Liver (tissue), 9 donors: ENCODE results near the gene CASZ1. TPM values are rescaled to one million over a fixed set of nuclear protein-coding genes. Genes with fewer than 3 reads are reported as not detected.

Source experiments
- DNase-seq: peaks from one replicate; pipeline ENCODE4 v3.0.0-alpha.2; 2017; ENCODE audit warnings: low spot score
- H3K27ac ChIP-seq, 2 donors: one replicate each; pipeline ENCODE4 v1.7.0; 2013; ENCODE audit warnings: inconsistent platforms in 2 of 2, low read length in 2 of 2, control low read depth in 1 of 2, low read depth in 1 of 2, mild to moderate bottlenecking in 1 of 2
- H3K27me3 ChIP-seq, 4 donors: one replicate each; pipeline versions ENCODE4 v1.6.1 to v1.7.0; 2013; ENCODE audit warnings: low read length in 3 of 4, inconsistent platforms in 1 of 4, mild to moderate bottlenecking in 1 of 4, moderate library complexity in 1 of 4; ENCODE audit not compliant: control insufficient read depth in 4 of 4, insufficient read depth in 4 of 4
- H3K36me3 ChIP-seq, 4 donors: one replicate each; pipeline versions ENCODE4 v1.6.1 to v1.7.0; 2013; ENCODE audit warnings: low read length in 3 of 4, mild to moderate bottlenecking in 3 of 4, low read depth in 1 of 4, moderate library complexity in 1 of 4; ENCODE audit not compliant: control insufficient read depth in 4 of 4, insufficient read depth in 3 of 4
- H3K4me1 ChIP-seq, 4 donors: one replicate each; pipeline versions ENCODE4 v1.6.1 to v1.7.0; 2013; ENCODE audit warnings: low read length in 3 of 4, mild to moderate bottlenecking in 3 of 4, moderate library complexity in 1 of 4; ENCODE audit not compliant: control insufficient read depth in 4 of 4, insufficient read depth in 4 of 4
- H3K4me3 ChIP-seq, 3 donors: one replicate each; pipeline versions ENCODE4 v1.6.1 to v1.7.0; 2013; ENCODE audit warnings: low read length in 3 of 3, control low read depth in 1 of 3, low read depth in 1 of 3, mild to moderate bottlenecking in 1 of 3
- H3K9ac ChIP-seq, 2 donors: one replicate each; pipeline ENCODE4 v1.7.0; 2013; ENCODE audit warnings: low read length in 2 of 2, mild to moderate bottlenecking in 2 of 2, moderate library complexity in 2 of 2, control low read depth in 1 of 2, low read depth in 1 of 2
- H3K9me3 ChIP-seq, 4 donors: one replicate each; pipeline versions ENCODE4 v1.6.1 to v1.7.0; 2013; ENCODE audit warnings: low read length in 3 of 4; ENCODE audit not compliant: control insufficient read depth in 4 of 4
- EGR1 ChIP-seq, 2 donors: IDR thresholded peaks; 2 replicates each; pipeline ENCODE4 v1.6.1; 2016 to 2018; ENCODE audit warnings: antibody characterized with exemption in 2 of 2, low read depth in 2 of 2
- FOXA2 ChIP-seq: IDR thresholded peaks from 2 replicates; pipeline ENCODE4 v1.6.1; 2016; ENCODE audit warnings: antibody characterized with exemption
- GABPA ChIP-seq, 2 donors: IDR thresholded peaks in 1 of 2; conservative IDR thresholded peaks in 1 of 2; 2 replicates each; pipeline ENCODE4 v1.6.1; 2016; ENCODE audit warnings: antibody characterized with exemption in 2 of 2, mild to moderate bottlenecking in 1 of 2, moderate library complexity in 1 of 2
- HNF4A ChIP-seq, 2 donors: conservative IDR thresholded peaks; 2 replicates each; pipeline ENCODE4 v1.6.1; 2016; ENCODE audit warnings: antibody characterized with exemption in 2 of 2, mild to moderate bottlenecking in 2 of 2
- HNF4G ChIP-seq: IDR thresholded peaks from 2 replicates; pipeline ENCODE4 v1.6.1; 2016; ENCODE audit warnings: antibody characterized with exemption
- JUND ChIP-seq, 2 donors: IDR thresholded peaks; 2 replicates each; pipeline ENCODE4 v1.6.1; 2016; ENCODE audit warnings: antibody characterized with exemption in 2 of 2
- NR2F2 ChIP-seq: IDR thresholded peaks from 2 replicates; pipeline ENCODE4 v1.6.1; 2016; ENCODE audit warnings: antibody characterized with exemption
- RXRA ChIP-seq, 2 donors: IDR thresholded peaks; 2 replicates each; pipeline ENCODE4 v1.6.1; 2017 to 2018; ENCODE audit warnings: antibody characterized with exemption in 2 of 2, mild to moderate bottlenecking in 1 of 2
- SP1 ChIP-seq: IDR thresholded peaks from 2 replicates; pipeline ENCODE4 v1.6.1; 2018; ENCODE audit warnings: antibody characterized with exemption, mild to moderate bottlenecking
- TAF1 ChIP-seq: conservative IDR thresholded peaks from 2 replicates; pipeline ENCODE4 v1.6.1; 2016; ENCODE audit warnings: antibody characterized with exemption, mild to moderate bottlenecking
- YY1 ChIP-seq: IDR thresholded peaks from 2 replicates; pipeline ENCODE4 v1.6.1; 2016; ENCODE audit warnings: antibody characterized with exemption, mild to moderate bottlenecking
- WGBS: extraction: QIAGEN DNeasy Blood & Tissue Kit; methylation state at CpG from one replicate; pipeline ENCODE4 v1.1.7; 2013; 5-methylcytosine and 5-hydroxymethylcytosine counted together
- polyA plus RNA-seq, 2 donors: library from polyadenylated mRNA; stranded (reverse) in 1 of 2; unstranded in 1 of 2; fragments of 200-250 nt in 1 of 2; fragments of >200 nt in 1 of 2; fragmentation: Nextera tagmentation in 1 of 2; extraction: Ambion mirVana in 1 of 2; gene quantifications; one replicate each; pipeline versions ENCODE4 v1.2.1 to v1.2.3, GENCODE V29; 2013 to 2015
- total RNA-seq, 2 donors: library from RNA; depleted of rRNA; stranded (reverse); fragments of >200 nt; gene quantifications; one replicate each; pipeline ENCODE4 v1.2.3, GENCODE V29; 2014
- TF ChIP-seq, protein P1 (sequence below): IDR thresholded peaks from 2 replicates; pipeline ENCODE4 v1.6.1; 2016; ENCODE audit warnings: antibody characterized with exemption
- TF ChIP-seq, protein P2 (sequence below): IDR thresholded peaks from 2 replicates; pipeline ENCODE4 v1.6.1; 2016; ENCODE audit warnings: antibody characterized with exemption
- TF ChIP-seq, protein P3 (sequence below): IDR thresholded peaks from 2 replicates; pipeline ENCODE4 v1.6.1; 2016; ENCODE audit warnings: antibody characterized with exemption
- TF ChIP-seq, protein P4 (sequence below): fragments of 150-350 bp; IDR thresholded peaks from 2 replicates; pipeline ENCODE4 v1.5.1; 2017; ENCODE audit warnings: improper control_type of control experiment, low read depth, low read length; ENCODE audit not compliant: missing input control
- donor health status: healthy.
- donor health status: healthy.
- donor health status: healthy.
- donor health status: healthy.
- donor health status: healthy.

The CASZ1 gene
- total and polyA plus RNA-seq, 4 donors, result 1.0 to 3.5 (median 1.9) TPM

DNA sequence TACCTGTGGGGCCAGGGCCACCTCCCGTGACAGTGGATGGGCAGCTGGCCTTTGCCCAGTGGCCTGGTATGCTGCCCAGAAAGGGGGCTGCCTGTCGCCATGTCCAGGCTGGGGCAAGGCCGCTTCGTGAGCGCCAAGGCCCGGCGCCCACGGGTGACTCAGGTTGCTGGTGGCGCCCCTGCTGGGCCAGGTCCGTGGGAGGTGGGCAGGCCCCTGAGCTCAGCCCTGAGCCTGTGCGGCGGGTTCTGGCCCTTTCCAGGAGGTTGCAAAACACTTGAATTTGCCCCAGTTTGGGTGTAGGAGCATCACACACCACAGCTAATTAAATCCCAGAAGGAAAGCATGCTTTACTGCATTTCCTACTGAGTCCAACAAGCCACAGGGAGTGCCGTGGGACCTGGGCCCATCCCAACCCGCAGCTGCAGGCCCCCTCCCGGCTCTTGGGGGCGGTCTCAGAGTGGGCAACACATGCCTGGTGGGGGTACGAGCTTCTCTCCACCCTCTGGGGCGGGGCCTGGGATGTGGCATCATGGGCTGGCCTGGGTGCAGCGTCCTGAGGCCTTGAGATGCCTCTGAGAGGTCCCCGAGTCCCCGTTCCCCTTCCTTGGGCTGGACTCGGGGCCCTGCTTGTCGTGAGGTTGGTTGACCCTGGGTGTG, 161.9 kb downstream of the CASZ1 start:
- Histone ChIP-seq H3K4me1 (peaks cover 0 to 8% (median 4%) of the 10 kb centered on the region in 4 donors), H3K27ac (no peak overlapping the region), H3K4me3 (no peak overlapping the region), H3K27me3 (no peaks in the 10 kb centered on the region), H3K36me3 (peaks cover 0 to 19% (median 3%) of the 10 kb centered on the region in 4 donors), H3K9me3 (no peaks in the 10 kb centered on the region), H3K9ac (no peak overlapping the region)
- no peak for DNase-seq
- WGBS, result 67% methylated on average over 23 of the region's 23 CpGs
- TF ChIP-seq HNF4A (conservative IDR thresholded peaks at IDR 0.05), result no peak
- TF ChIP-seq YY1, result no peak
- TF ChIP-seq, protein P1, sequence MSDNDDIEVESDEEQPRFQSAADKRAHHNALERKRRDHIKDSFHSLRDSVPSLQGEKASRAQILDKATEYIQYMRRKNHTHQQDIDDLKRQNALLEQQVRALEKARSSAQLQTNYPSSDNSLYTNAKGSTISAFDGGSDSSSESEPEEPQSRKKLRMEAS, result no peak
- TF ChIP-seq FOXA2, result no peak
- no peak for TF ChIP-seq SP1
- TF ChIP-seq GABPA (IDR thresholded peaks at IDR 0.05 in 1 of 2, conservative IDR thresholded peaks at IDR 0.05 in 1 of 2), result no peak
- no peak for TF ChIP-seq RXRA (IDR thresholded peaks at IDR 0.05)
- TF ChIP-seq EGR1 (IDR thresholded peaks at IDR 0.05; ENCODE audit: low read depth in 2 of 2), result no peak
- TF ChIP-seq, protein P2, sequence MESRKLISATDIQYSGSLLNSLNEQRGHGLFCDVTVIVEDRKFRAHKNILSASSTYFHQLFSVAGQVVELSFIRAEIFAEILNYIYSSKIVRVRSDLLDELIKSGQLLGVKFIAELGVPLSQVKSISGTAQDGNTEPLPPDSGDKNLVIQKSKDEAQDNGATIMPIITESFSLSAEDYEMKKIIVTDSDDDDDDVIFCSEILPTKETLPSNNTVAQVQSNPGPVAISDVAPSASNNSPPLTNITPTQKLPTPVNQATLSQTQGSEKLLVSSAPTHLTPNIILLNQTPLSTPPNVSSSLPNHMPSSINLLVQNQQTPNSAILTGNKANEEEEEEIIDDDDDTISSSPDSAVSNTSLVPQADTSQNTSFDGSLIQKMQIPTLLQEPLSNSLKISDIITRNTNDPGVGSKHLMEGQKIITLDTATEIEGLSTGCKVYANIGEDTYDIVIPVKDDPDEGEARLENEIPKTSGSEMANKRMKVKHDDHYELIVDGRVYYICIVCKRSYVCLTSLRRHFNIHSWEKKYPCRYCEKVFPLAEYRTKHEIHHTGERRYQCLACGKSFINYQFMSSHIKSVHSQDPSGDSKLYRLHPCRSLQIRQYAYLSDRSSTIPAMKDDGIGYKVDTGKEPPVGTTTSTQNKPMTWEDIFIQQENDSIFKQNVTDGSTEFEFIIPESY, result no peak

DNA sequence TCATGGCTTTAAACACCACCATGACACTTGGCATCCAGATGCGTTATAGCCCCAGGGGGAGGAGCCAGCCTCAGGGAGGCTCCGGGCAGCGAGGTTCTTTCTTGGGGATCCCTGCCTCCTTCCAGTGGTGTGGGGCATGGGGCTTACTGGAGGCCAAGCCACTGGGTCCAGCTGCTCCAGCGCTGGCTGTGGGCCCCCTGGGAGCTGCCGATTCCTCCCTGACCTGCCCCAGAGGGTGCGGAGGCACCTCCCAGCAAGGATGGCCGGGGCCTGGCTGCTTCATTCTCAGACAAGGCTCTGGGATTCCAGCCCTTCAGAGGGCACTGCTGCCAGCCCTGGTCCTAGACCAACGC, 162.4 kb downstream of the CASZ1 start:
- H3K4me1 ChIP-seq, result peaks cover 4 to 12% (median 7%) of the 10 kb centered on the region in 4 donors
- H3K9me3 ChIP-seq, result no peaks in the 10 kb centered on the region
- no peak overlapping the region for H3K9ac ChIP-seq
- H3K27me3 ChIP-seq, result no peaks in the 10 kb centered on the region
- WGBS, result 88% methylated on average over 8 of the region's 8 CpGs
- TF ChIP-seq GABPA (IDR thresholded peaks at IDR 0.05 in 1 of 2, conservative IDR thresholded peaks at IDR 0.05 in 1 of 2), result no peak
- TF ChIP-seq EGR1 (IDR thresholded peaks at IDR 0.05; ENCODE audit: low read depth in 2 of 2), result no peak
- no peak for TF ChIP-seq TAF1
- peaks cover 0 to 16% (median 2%) of the 10 kb centered on the region in 4 donors for H3K36me3 ChIP-seq
- no peak overlapping the region for H3K27ac ChIP-seq
- DNase-seq, result no peak
- H3K4me3 ChIP-seq, result no peak overlapping the region

- Histone ChIP-seq H3K4me3 (no peak overlapping the region), H3K36me3 (peaks cover 0 to 15% (median 2%) of the 10 kb centered on the region in 4 donors), H3K9ac (no peak overlapping the region), H3K9me3 (no peaks in the 10 kb centered on the region), H3K27ac (no peak overlapping the region), H3K4me1 (peaks cover 9 to 18% (median 12%) of the 10 kb centered on the region in 4 donors), H3K27me3 (no peaks in the 10 kb centered on the region)
- TF ChIP-seq, protein P2, result no peak
- TF ChIP-seq NR2F2, result no peak
- TF ChIP-seq, protein P3, sequence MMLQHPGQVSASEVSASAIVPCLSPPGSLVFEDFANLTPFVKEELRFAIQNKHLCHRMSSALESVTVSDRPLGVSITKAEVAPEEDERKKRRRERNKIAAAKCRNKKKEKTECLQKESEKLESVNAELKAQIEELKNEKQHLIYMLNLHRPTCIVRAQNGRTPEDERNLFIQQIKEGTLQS, result no peak
- TF ChIP-seq JUND (IDR thresholded peaks at IDR 0.05), result no peak
- TF ChIP-seq HNF4G, result no peak
- no peak for TF ChIP-seq SP1
- TF ChIP-seq, protein P4, sequence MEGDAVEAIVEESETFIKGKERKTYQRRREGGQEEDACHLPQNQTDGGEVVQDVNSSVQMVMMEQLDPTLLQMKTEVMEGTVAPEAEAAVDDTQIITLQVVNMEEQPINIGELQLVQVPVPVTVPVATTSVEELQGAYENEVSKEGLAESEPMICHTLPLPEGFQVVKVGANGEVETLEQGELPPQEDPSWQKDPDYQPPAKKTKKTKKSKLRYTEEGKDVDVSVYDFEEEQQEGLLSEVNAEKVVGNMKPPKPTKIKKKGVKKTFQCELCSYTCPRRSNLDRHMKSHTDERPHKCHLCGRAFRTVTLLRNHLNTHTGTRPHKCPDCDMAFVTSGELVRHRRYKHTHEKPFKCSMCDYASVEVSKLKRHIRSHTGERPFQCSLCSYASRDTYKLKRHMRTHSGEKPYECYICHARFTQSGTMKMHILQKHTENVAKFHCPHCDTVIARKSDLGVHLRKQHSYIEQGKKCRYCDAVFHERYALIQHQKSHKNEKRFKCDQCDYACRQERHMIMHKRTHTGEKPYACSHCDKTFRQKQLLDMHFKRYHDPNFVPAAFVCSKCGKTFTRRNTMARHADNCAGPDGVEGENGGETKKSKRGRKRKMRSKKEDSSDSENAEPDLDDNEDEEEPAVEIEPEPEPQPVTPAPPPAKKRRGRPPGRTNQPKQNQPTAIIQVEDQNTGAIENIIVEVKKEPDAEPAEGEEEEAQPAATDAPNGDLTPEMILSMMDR, result no peak
- no peak for TF ChIP-seq RXRA (IDR thresholded peaks at IDR 0.05)
- TF ChIP-seq FOXA2, result no peak
- no peak for TF ChIP-seq HNF4A (conservative IDR thresholded peaks at IDR 0.05)
- no peak for TF ChIP-seq TAF1
- TF ChIP-seq GABPA (IDR thresholded peaks at IDR 0.05 in 1 of 2, conservative IDR thresholded peaks at IDR 0.05 in 1 of 2), result no peak
- TF ChIP-seq, protein P1, result no peak
- TF ChIP-seq YY1, result no peak
- 97% methylated on average over 10 of the region's 10 CpGs for WGBS
- no peak for DNase-seq
These were observed 163.0 kb downstream of the CASZ1 start for GRCh38 chr1:10633416-10633815.
